Activated gamma-delta T cell (primary cell): ENCODE measurements around the gene WNK4.

Source experiments
- DNase-seq: peaks from one replicate; lab custom pipeline; 2025; lab: John Stamatoyannopoulos, UW

WNK4 gene

DNA sequence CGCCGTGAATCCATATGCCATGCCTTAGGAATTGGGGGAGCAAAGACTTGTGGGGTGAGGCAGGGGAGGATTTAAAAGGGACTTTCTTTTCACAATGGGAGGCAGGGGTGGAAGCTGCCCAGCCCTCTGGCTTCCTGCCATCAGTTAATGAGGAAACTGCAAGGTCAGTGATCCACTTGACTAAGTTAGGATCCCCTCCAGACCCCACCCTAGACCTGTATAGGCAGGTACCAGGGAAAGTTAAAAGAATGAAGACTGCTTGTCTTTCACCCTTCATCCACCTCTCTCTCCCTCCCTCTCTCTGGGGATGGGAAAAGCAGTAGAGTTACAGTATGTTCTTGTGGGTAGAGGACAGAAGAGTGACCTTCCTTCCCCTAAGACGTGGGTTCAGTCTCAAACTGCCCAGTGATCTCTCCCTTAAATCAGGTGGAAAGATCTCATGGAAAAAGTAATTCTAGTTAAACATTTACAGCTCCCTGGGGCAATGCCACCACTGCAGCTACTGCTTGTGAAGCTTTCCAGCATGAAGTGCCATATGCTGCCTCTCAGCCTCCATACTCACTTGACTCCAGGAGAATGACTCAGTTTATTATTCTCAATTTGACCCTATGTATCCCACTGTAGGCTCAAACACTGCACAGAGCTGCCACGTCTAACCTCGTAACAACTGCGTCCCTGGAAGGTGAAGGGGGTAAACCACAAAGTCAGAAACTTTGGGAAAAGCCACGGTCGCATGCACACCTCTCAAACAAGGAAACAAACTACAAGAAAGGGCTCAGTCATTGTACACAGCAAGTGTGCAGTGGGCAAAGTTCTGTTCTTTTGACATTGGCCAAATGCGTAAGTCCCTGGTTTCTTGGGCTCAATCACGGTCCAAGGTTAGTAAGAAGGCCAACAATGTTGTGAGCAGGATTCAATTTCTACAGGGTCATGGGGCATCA, 16.9 kb downstream of the WNK4 start:
- DNase-seq = no peak

DNA sequence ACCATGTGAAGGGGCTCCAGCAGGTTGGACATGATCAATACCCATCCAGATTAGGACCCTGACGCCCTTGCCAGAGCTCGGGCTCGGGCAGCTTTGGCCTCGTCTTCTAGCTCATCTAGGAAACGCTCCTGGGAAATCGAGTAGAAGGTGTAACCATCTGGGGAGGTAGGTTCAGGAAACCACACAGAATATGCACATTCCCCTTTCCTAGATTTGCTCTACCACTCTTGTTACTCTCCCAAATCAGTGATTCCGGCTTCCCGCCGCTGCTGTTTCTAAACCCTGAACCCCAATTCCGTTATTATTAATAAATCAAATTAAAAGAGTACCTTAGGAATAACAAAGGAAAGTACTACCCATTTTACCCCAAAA, 17.6 kb downstream of the WNK4 start:
- DNase-seq = no peak

DNA sequence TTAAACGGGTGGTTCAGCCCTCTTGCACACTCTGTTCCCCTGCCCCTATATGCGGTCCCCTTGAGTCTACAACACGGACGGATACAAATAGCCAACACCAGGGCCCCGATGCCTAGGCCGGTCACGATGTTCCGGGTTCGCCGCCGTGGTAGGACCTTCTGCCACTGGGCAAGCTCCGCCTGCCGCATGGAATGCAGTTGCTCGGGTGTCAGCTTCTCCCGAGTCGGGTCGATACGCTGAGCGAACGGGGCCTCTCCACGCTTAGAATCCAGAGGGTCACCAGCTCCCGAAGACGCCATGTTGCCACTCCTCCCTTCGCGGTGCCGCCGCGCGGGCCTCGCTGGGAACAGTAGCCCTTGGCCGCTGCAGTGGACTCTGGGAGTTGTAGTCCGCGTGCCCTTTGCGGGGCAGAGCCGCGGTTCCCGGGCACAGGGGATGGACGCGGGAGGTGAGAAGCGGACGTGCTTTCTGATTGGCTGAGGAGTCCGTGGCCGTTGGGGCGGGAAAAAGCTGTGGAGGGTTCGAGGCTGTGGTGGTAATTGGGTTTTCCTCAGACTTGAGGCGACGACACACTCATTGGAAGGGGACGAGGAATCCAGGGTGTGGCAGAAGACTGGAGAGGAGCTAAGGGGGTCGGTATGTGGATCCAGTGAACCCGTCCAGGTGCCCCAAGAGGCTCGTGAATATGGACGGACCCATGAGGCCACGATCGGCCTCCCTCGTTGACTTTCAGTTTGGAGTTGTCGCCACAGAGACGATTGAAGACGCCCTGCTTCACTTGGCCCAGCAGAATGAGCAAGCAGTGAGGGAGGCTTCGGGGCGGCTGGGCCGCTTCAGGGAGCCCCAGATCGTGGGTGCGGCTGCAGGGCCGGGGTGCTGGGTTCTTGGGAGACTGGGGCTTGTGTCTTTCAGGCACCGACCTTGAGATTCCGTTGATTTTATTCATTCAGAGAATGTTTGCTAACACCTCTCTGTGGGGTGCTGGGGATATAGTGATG, 18.3 kb downstream of the WNK4 start, which contains the start of the genes CNTD1 and COA3:
TSS of gene CNTD1 (plus strand) at position 479 of the 998 bp plus-strand sequence. CDS start at position 686, 207 bp downstream.
TSS of gene COA3 (minus strand) at position 322 of the 998 bp plus-strand sequence. CDS start at position 299, 23 bp downstream.
- DNase-seq = peak; percentile 47

DNA sequence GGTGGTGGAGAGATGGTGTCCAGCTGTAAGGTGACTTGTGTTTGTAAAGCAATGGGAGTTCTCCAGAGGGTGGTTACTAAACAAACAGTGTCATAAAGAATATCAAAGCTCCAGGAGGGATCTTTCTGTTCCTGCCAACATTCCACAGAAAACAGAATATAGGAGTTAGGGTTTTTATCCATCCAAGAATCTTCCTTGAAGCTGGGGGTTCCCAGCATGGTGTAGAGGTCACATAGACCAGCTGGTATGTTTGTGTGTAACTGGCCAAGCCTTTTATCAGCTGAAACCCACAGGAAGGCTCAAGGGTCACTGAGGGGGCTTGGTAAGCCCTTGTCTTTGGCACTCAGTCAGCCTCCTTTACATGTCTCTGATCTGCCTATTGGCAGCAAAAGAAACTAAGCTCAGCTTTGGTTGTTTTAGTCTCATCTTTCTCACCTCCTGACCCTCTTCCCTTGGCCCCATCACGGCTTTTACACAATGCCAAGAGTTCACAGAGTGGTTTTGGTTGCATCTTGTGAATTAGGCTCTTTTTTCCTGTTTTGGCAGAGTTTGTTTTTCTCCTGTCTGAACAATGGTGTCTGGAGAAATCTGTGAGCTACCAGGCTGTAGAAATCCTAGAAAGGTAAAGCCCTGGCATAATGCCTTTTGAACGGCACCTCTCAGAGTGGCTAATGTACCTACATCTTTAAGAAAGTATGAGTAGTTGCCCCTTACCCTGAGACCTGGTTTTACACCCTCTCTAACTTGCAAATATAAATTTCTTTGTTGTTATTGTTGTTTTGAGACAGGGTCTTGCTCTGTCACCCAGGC, 22.9 kb downstream of the WNK4 start:
- no peak for DNase-seq

DNA sequence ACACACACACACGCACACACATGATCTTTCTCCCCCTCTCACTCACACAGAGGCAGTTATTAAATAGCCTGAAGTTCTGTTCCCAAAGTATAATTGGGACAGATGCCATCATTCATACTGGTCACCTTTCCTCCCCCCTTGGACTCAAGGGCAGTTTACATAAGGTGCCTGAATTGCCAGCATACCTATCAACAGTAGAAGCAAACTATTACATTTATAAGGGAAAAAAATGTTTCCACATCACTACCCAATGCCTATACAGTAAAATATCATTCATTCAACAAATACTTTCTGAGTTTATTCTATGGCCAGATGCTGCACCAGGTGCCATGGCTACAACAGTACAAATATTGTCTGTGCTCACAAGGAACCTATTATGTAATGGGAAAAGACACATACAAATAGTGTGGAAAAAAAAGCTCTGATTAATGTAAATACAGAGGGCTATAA, 24.5 kb downstream of the WNK4 start:
- DNase-seq = no peak

DNA sequence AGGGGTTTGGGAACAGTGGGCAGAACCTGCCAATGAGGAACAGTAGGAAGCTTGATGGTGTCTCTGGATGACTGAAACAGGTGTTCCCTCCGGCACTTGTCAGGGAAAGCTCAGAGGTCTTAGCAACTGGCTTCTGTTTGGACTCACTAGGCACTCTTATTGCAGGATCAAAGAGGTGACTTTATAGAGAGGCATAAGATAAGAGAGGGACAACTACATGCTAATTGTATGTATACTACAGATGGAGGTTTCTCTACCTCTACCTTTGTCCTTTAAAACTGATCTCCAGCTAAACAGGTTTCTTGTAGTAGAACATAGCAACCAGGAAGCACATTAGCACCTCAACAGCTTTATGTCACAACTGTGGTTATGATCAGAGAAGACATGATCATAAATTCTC, 25.8 kb downstream of the WNK4 start:
- no peak for DNase-seq

DNA sequence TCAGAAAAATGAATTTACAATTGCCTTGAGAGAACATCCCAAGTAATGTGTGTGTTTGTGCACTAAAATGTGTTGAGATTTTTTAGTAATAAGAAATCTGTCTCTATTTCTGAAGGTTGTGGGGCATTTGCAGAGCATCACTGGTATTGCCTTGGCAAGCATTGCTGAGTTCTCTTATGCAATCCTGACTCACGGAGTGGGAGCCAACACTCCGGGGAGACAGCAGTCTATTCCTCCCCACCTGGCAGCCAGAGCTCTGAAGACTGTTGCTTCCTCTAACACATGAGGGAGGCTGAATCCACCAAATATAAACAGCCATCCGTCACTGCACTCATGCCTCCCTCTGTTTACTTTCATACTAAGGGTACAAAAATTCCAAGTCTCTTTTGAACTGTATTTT, 28.8 kb downstream of the WNK4 start:
- DNase-seq = no peak

DNA sequence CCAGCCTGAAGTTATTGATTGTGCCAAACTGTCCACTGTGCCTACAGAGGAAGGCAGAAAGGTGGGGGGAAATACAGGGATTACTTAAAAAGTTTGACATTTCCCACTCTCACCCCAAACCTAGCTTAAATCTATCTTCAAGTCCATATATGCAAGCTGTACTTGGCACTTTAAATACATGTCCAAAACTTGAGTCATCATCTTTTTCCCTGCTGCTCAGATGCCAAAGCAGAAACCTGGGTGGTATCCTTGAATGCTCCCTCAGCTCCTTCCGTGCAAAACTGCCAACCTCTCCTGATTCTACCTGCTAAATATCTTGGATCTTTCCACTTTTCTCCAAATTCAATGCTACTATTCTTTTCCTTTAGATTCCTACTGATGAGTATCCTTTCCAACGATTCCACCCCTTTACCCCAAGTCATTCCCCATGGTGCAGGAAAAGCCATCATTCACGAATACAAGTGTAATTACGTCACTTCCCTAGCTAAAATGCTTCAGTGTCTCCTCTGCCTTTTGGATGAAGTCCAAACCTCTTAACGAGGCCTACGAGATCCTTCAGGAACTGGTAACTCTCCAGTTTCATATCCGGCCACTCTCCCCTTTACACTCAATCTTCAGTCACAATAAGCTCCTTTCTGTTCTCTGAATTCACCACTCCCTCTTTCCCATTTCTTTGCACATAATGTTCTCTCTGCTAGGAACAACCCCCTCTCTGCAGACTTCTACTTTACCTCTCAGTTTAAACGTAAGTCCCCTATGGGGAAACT, 34.4 kb downstream of the WNK4 start:
- DNase-seq = no peak

DNA sequence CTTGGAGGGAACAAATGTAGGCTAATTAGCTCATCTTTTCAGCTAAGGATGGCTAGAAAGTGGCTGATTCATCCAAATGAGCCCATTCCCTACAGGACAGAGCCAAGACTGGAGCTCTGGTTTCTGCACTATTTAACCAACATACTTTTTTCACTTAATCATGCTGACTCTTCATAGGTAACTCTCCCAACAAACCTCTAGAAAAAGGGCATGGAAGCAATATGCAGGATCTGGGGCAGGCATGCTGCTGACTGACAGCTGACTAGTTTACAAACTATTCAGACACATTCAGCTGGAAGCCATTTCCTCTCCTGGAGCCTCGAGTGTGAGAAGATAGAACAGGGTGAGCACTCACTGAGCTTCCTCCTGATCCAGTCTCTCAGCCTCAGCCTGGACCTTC, 37.5 kb downstream of the WNK4 start:
- DNase-seq = no peak

DNA sequence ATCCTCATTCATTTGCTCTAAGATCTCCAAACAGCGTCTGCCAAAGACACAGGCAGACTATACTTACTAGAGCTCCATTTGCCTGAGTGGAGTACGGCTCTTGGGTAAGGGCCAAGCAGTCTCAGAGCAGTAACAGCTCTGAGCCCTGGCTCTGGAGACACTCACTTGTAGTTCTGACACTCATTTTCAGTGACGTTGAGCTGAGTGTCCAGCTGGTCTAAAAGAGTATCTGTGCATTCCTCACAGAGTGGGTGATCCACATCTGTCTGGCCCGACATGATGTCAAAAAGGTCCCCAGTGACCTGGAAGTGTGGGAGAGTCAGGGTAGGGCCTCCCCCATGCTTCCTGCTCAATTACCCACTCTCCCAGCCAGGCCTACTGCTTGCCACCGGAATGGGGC, 38.0 kb downstream of the WNK4 start:
- no peak for DNase-seq

DNA sequence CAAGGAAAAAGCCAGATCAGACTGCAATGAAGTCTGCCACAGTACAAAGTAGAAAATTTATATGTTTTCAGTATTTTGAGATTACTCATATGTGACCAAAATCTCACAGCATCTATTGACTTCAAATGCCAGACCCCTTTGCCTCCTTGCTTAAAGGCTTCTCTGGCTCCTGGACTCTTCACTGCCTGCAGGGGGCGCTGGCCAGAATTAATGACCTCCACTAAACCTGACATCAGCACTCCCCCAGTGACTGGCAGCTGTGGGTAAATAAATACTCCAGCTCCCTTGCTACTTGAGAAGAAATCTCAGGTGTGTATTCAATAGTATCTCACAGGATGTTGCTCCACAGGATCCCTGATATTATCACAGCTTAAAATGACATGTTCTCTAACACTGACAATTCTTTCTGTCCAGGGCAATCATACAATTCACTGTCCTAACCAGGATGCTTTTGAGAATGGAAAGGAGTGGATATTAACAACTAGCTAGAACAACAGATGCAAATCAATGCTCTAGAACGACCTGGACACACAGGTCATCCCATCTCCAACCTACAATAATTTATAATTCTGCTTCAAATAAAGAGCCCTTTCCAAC, 39.6 kb downstream of the WNK4 start:
- no peak for DNase-seq

DNA sequence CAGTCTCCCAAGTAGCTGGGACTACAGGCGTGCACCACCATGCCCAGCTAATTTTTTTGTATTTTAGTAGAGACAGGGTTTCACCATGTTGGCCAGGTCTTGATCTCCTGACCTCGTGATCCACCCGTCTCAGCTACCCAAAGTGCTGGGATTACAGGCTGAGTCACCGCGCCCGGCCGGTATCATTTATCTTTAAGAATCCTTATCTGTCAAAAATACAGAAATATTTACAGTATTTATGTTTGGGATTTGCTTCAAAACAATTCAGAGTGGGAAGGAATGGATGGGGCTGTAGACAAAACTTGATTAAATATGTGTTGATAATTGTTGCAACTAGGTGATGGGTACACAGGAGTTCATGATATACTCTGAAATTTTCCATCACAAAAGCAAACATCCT, 40.8 kb downstream of the WNK4 start:
- no peak for DNase-seq

DNA sequence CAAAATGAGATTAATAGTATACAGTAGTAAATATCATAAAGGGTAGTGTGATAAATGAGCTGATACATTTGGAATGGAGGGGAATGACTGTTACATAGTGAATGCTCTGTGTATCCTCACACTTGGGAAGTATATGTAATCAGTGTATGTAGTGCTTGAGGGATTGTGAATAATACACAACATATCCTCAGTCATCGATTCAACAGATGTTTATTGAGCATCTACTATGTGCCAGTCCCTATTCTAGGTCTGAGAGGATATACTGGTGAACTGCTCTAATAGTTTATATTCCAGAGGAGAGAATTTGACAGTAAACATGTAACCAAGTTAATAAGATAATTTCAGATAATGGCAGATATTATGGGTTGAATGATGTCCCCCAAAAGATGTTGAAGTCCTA, 47.1 kb downstream of the WNK4 start:
- DNase-seq = no peak

DNA sequence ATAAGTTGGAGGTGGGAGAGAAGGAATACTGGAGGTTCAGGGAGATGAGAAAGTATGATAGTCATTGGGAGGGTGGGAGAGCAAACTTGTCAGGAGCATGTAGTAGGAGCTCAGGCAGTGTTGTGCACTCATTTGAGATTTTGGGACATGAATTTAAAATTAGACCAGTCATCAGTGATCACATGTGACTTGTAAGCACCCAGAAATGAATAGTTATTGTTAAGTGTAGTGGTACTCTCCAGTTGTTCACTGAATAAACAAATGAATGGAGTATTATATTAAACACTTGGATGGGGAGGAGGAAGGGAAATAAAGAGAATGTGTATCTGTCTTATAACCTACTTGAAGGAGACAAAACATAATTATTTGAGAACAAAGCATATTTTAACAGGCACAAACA, 50.6 kb downstream of the WNK4 start:
- DNase-seq = no peak

DNA sequence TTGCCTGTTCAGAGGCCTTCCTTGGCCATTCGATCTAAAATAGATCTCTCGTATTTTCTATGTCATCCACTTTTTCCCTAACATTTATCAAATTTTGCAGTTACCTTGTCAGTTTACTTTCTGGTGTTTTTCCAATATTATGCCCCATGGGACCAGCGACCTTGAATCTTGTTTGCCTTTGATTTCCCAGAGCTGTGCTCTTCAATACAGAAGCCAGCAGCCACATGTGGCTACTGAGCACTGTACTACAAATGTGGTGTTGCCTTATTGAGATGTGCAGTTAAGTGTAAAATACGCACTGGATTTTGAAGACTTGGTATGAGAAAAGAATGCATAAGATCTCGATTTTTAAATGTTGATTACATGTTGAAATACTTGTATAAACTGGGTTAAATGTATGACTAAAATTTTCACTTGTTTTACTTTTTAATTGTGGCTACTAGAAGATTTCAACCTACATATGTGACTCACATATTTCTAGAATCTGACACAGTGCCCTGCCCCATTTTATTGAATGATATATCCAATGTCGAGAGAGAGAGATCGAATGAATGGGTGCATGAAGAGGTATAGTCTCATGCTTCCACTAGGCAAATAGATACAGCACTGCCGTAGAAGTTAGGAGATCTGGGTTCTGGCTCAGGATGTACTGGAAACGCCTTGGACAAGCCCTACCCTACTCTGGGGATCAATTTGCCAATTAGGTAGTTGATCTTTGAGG, 52.0 kb downstream of the WNK4 start:
- DNase-seq = no peak

DNA sequence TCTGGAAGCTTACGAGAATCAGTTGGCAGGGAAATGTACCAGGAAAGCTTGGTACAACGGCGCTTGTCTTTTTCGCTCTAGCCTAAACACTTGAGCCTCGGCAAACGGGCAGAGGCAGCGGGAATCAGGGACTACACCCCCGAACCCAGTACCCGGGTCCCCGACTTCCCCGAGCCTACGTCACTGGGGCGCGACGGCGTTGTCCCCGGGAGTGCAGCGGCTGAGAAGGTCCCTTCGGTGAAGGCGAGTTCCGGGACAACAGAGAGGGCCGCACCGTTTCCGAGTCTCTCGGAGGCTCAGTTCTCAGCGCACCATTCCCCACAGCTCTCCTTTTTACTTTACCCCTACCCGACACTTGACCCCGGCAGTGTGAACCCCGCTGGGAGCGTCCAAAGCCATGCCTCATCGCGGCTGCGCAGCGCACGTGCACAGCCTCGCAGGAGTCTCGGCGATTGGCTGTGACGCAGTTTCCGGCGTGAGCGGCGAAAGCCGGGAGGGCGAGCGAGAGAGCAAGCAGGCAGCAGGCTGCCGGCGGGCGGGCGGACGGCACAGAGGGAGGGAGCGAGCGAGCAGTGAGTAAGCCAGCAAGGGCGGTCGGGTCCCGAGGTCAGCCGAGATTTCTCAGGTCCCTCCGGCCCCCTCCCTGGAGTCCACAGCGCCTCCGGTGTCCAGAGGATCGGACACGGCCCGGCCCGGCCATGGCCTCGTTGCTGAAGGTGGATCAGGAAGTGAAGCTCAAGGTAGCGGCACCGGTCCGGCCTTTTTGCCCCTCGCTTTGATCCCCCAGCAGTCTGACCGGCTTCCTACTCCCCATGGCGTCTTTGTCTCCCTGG, 52.7 kb downstream of the WNK4 start, which contains the start of gene PSME3:
TSS of gene PSME3 (plus strand) at position 464 of the 833 bp plus-strand sequence. CDS start at position 699, 235 bp downstream.
- peak; percentile 82 for DNase-seq

DNA sequence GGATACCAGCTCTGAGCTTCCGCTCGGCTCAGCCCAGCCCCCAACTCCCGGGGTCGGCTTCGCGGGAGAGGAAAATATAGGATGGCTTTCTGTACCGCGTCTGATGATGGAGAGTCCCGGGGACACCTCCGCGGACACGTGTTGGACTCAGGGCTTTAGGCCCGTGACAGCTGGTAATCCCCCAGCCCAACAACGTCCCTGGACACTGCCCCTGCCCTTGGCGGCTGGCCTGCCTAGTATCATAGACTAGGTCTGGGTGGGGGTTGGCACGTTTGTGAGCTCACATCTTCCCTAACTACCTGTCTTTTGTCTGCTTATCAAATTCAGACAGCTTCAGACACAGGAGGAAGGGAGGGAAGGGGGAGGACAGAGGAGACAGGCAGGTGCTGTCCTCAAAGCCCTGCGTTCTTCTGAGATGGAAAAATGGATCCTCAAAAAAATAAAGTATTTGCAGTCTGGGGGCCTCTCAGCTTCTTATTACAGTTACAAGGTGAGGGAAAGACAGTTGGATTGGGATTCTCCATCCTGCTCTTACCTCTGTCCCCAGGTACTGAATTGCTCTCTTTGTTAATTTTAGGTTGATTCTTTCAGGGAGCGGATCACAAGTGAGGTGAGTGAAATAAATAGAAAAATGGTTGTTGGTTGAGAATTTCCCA, 53.5 kb downstream of the WNK4 start:
- DNase-seq = no peak

DNA sequence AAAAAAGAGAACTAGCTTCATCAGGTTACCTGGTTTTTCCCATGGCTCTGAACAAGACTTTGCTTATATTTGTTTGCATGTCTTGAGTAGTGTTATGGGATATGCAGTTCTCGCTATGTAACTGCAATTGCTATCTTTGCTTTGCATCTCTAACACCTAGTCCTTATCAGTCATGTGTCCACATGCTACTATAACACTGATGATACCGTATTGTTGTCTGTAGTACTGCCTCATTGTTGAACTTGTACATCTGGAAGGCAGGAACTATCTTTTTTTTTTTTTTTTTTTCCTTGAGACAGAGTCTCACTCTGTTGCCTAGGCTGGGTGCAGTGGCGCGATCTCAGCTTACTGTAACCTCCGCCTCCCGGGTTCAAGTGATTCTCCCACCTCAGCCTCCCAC, 55.3 kb downstream of the WNK4 start:
- no peak for DNase-seq
